C4-2B (cell line): ENCODE data around the gene HIVEP3.

Experiments
- CTCF ChIP-seq: fragments of 450-650 bp; conservative IDR thresholded peaks from 2 replicates; pipeline ENCODE4 v1.5.1; 2017; ENCODE audit warnings: mild to moderate bottlenecking
- ZFX ChIP-seq: fragments of 450-650 bp; IDR thresholded peaks from 2 replicates; pipeline ENCODE4 v1.6.1; 2017

DNA sequence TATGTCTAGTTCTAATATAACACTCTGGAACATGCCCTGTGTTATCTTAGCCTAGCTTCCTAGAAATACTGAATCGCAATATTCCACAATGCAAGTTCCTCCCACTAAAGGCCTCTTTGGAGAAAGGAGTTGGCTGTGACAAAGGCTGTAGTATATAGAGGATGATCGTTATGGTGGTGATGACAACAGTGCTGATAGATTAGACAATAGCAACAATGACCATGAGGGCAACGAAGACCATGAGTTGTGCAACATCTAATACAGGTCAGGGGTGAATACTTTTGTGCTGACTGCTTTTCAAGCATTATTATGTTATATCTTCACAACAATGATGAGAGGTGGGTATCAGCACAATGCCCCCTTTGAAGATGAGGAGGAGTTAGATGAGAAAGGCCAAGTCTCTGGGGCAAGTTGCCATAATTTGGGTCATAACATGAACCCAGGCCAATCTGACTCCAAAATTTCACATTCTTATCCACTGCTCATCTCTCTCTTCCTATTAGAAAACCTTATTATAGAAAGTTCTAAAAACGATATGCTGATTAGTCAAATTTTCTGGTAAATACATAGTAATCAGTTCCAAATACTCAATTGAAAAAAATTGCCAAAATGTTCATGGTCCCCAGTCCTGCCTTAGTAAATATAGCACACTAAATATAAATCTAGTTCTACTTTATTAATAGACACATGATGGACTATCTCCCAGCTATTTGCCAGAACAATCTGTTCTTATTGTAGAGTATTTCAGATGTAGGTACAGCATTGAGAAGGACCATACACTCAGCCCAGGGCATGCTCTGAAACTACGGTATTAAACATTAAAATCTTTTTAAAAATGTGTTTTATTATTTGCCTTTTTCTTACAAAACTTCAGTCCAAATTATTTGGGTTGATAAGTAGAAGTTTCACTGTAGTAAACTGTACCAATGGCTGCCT lies 37.5 kb downstream of the HIVEP3 start:
- no peak for TF ChIP-seq CTCF
- TF ChIP-seq ZFX: no peak
